Measurements from ENCODE around the gene SPEN.

DNA sequence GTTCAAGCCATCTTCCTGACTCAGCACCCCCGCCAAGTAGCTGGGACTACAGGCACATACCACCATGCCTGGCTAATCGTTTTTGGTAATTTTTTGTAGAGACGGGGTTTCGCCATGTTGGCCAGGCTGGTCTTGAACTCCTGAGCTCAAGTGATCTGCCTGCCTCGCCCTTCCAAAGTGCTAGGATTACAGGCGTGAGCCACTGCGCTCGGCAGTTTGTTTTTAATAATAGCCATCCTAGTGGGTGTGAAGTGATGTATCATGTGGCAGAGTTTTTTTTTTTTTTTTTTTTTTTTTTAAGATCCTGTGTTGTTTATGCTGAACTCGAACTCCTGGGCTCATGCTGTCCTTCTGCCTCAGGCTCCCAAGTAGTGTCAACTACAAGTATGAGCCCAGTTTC is 51.8 kb downstream of the SPEN start:
- no peak for TF ChIP-seq FOXA1 (IDR thresholded peaks at IDR 0.05)
- TF ChIP-seq FOXA1 (CRISPR knock-in tag; IDR thresholded peaks at IDR 0.05), result no peak
- no peak for TF ChIP-seq RXRA (CRISPR knock-in tag; IDR thresholded peaks at IDR 0.05)
- no peak for TF ChIP-seq EEA1 (CRISPR knock-in tag; IDR thresholded peaks at IDR 0.05; ENCODE audit: borderline replicate concordance)
- TF ChIP-seq NFKB2 (CRISPR knock-in tag; IDR thresholded peaks at IDR 0.05; ENCODE audit: borderline replicate concordance), result no peak
- TF ChIP-seq, protein P1, sequence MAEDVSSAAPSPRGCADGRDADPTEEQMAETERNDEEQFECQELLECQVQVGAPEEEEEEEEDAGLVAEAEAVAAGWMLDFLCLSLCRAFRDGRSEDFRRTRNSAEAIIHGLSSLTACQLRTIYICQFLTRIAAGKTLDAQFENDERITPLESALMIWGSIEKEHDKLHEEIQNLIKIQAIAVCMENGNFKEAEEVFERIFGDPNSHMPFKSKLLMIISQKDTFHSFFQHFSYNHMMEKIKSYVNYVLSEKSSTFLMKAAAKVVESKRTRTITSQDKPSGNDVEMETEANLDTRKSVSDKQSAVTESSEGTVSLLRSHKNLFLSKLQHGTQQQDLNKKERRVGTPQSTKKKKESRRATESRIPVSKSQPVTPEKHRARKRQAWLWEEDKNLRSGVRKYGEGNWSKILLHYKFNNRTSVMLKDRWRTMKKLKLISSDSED (CRISPR knock-in tag; IDR thresholded peaks at IDR 0.05), result no peak
- TF ChIP-seq, protein P2, sequence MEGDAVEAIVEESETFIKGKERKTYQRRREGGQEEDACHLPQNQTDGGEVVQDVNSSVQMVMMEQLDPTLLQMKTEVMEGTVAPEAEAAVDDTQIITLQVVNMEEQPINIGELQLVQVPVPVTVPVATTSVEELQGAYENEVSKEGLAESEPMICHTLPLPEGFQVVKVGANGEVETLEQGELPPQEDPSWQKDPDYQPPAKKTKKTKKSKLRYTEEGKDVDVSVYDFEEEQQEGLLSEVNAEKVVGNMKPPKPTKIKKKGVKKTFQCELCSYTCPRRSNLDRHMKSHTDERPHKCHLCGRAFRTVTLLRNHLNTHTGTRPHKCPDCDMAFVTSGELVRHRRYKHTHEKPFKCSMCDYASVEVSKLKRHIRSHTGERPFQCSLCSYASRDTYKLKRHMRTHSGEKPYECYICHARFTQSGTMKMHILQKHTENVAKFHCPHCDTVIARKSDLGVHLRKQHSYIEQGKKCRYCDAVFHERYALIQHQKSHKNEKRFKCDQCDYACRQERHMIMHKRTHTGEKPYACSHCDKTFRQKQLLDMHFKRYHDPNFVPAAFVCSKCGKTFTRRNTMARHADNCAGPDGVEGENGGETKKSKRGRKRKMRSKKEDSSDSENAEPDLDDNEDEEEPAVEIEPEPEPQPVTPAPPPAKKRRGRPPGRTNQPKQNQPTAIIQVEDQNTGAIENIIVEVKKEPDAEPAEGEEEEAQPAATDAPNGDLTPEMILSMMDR (CRISPR knock-in tag; IDR thresholded peaks at IDR 0.05), result no peak
- TF ChIP-seq SP4 (CRISPR knock-in tag; IDR thresholded peaks at IDR 0.05), result no peak
- TF ChIP-seq MZF1 (CRISPR knock-in tag; IDR thresholded peaks at IDR 0.05; ENCODE audit: borderline replicate concordance), result no peak
